GM19025 (cell line): ENCODE measurements around the gene GFY.
"Not testable (repeated sequence)": the region's sequence is repeated elsewhere in the genome, so short reads cannot be mapped to it uniquely, and the experiment has no call there.

Experiments used
- ATAC-seq: cut with Tn5 transposase; IDR thresholded peaks from one replicate; pipeline ENCODE4 v1.9.1; 2021; ENCODE audit warnings: mild to moderate bottlenecking, low read depth, moderate library complexity; ENCODE audit not compliant: unreplicated experiment

Gene GFY

GRCh38 chr19:49468199-49468598 lies 43.0 kb downstream of the GFY start:
- ATAC-seq: no peak

GRCh38 chr19:49468746-49469447 lies 43.7 kb downstream of the GFY start:
- no peak for ATAC-seq

GRCh38 chr19:49469828-49470614 lies 44.8 kb downstream of the GFY start:
- peak; percentile 51 for ATAC-seq

GRCh38 chr19:49470615-49470978 lies 45.4 kb downstream of the GFY start:
- ATAC-seq: no peak

- ATAC-seq: no peak
Measured at GRCh38 chr19:49472936-49473335, 47.7 kb downstream of the GFY start.

GRCh38 chr19:49473501-49473867 lies 48.3 kb downstream of the GFY start:
- not testable (repeated sequence) for ATAC-seq

- peak; percentile 51 for ATAC-seq
Measured at GRCh38 chr19:49473868-49474541, 48.8 kb downstream of the GFY start, which contains the start of gene FLT3LG. TSS of gene FLT3LG (plus strand) at chr19:49474215. CDS start at chr19:49474640, 425 bp downstream.

- ATAC-seq: no peak
Measured at GRCh38 chr19:49474542-49474924, 49.3 kb downstream of the GFY start.

GRCh38 chr19:49475191-49475917 lies 50.2 kb downstream of the GFY start:
- ATAC-seq: no peak

- no peak for ATAC-seq
Measured at GRCh38 chr19:49475995-49476880, 51.0 kb downstream of the GFY start.
